ENCODE data around the gene CREB3L1. TPM values are rescaled to one million over a fixed set of nuclear protein-coding genes. Genes with fewer than 3 reads are reported as not detected.

The CREB3L1 gene
- total RNA-seq, 1 experiment from 2014 or later, result not detected

- in situ Hi-C loops (cut with HindIII; ENCODE audit: low pct_unique_long_range_greater_than_20kb, low sequenced_read_pairs), result no loop called here
Measured at GRCh38 chr11:46264976-46265375, 12.5 kb upstream of the CREB3L1 start.

GRCh38 chr11:46265764-46266163 is 11.7 kb upstream of the CREB3L1 start:
- in situ Hi-C loops (cut with HindIII; ENCODE audit: low pct_unique_long_range_greater_than_20kb, low sequenced_read_pairs), result no loop called here
- DNase-seq (ENCODE audit: low read depth, low spot score), result no peak

More at GRCh38 chr11:46264976-46265375, 12.5 kb upstream of the CREB3L1 start:
- DNase-seq (ENCODE audit: low read depth, low spot score), result no peak

- in situ Hi-C loops (cut with HindIII; ENCODE audit: low pct_unique_long_range_greater_than_20kb, low sequenced_read_pairs), result no loop called here
- no peak for DNase-seq (ENCODE audit: low read depth, low spot score)
Measured at GRCh38 chr11:46267930-46268329, 9.5 kb upstream of the CREB3L1 start.

GRCh38 chr11:46270684-46271083 is 6.8 kb upstream of the CREB3L1 start:
- no peak for DNase-seq (ENCODE audit: low read depth, low spot score)
- in situ Hi-C loops (cut with HindIII; ENCODE audit: low pct_unique_long_range_greater_than_20kb, low sequenced_read_pairs), result no loop called here

GRCh38 chr11:46271407-46271806 is 6.1 kb upstream of the CREB3L1 start:
- in situ Hi-C loops (cut with HindIII; ENCODE audit: low pct_unique_long_range_greater_than_20kb, low sequenced_read_pairs), result no loop called here
- DNase-seq (ENCODE audit: low read depth, low spot score), result no peak

GRCh38 chr11:46271875-46272815 is 5.3 kb upstream of the CREB3L1 start:
- DNase-seq (ENCODE audit: low read depth, low spot score), result no peak
- in situ Hi-C loops (cut with HindIII; ENCODE audit: low pct_unique_long_range_greater_than_20kb, low sequenced_read_pairs), result no loop called here

- DNase-seq (ENCODE audit: low read depth, low spot score), result no peak
- in situ Hi-C loops (cut with HindIII; ENCODE audit: low pct_unique_long_range_greater_than_20kb, low sequenced_read_pairs), result no loop called here
Measured at GRCh38 chr11:46272816-46273427, 4.5 kb upstream of the CREB3L1 start.

- no peak for DNase-seq (ENCODE audit: low read depth, low spot score)
- in situ Hi-C loops (cut with HindIII; ENCODE audit: low pct_unique_long_range_greater_than_20kb, low sequenced_read_pairs), result no loop called here
Measured at GRCh38 chr11:46273511-46274205, 3.8 kb upstream of the CREB3L1 start.

GRCh38 chr11:46275964-46276641 is 1.4 kb upstream of the CREB3L1 start:
- in situ Hi-C loops (cut with HindIII; ENCODE audit: low pct_unique_long_range_greater_than_20kb, low sequenced_read_pairs), result no loop called here
- peak; percentile 42 for DNase-seq (ENCODE audit: low read depth, low spot score)

- in situ Hi-C loops (cut with HindIII; ENCODE audit: low pct_unique_long_range_greater_than_20kb, low sequenced_read_pairs), result no loop called here
- DNase-seq (ENCODE audit: low read depth, low spot score), result no peak
Measured at GRCh38 chr11:46277313-46277621, 195 bp upstream of the CREB3L1 start.

- DNase-seq (ENCODE audit: low read depth, low spot score), result no peak
- in situ Hi-C loops (cut with HindIII; ENCODE audit: low pct_unique_long_range_greater_than_20kb, low sequenced_read_pairs), result no loop called here
Measured at GRCh38 chr11:46278387-46279125, 1.1 kb downstream of the CREB3L1 start.

GRCh38 chr11:46279126-46280099 is 2.0 kb downstream of the CREB3L1 start:
- in situ Hi-C loops (cut with HindIII; ENCODE audit: low pct_unique_long_range_greater_than_20kb, low sequenced_read_pairs), result no loop called here

GRCh38 chr11:46280706-46281105 is 3.2 kb downstream of the CREB3L1 start:
- in situ Hi-C loops (cut with HindIII; ENCODE audit: low pct_unique_long_range_greater_than_20kb, low sequenced_read_pairs), result no loop called here
- no peak for DNase-seq (ENCODE audit: low read depth, low spot score)

More at GRCh38 chr11:46279126-46280099, 2.0 kb downstream of the CREB3L1 start:
- DNase-seq (ENCODE audit: low read depth, low spot score), result no peak

- in situ Hi-C loops (cut with HindIII; ENCODE audit: low pct_unique_long_range_greater_than_20kb, low sequenced_read_pairs), result no loop called here
Measured at GRCh38 chr11:46281371-46281831, 3.9 kb downstream of the CREB3L1 start.

GRCh38 chr11:46285173-46285572 is 7.7 kb downstream of the CREB3L1 start:
- in situ Hi-C loops (cut with HindIII; ENCODE audit: low pct_unique_long_range_greater_than_20kb, low sequenced_read_pairs), result no loop called here
- DNase-seq (ENCODE audit: low read depth, low spot score), result no peak

More at GRCh38 chr11:46281371-46281831, 3.9 kb downstream of the CREB3L1 start:
- no peak for DNase-seq (ENCODE audit: low read depth, low spot score)

GRCh38 chr11:46285594-46286033 is 8.2 kb downstream of the CREB3L1 start:
- no peak for DNase-seq (ENCODE audit: low read depth, low spot score)
- in situ Hi-C loops (cut with HindIII; ENCODE audit: low pct_unique_long_range_greater_than_20kb, low sequenced_read_pairs), result no loop called here
